Lung (tissue), 12 donors: ENCODE measurements around the gene CCNQ. TPM values are rescaled to one million over a fixed set of nuclear protein-coding genes. Genes with fewer than 3 reads are reported as not detected.

Experiments
- ATAC-seq: fragments of 200-7000 bp; cut with Tn5 transposase; one replicate; pipeline ENCODE4 v1.9.1; 2020; ENCODE audit warnings: moderate number of reproducible peaks; ENCODE audit not compliant: insufficient read depth, low FRiP score
- DNase-seq, 3 donors: peaks; one replicate each; pipeline ENCODE4 v3.0.0-alpha.2; 2013 to 2017
- H3K27ac ChIP-seq, 2 donors: one replicate each; pipeline ENCODE4 v1.5.1; 2013; ENCODE audit warnings: mild to moderate bottlenecking in 2 of 2, moderate library complexity in 2 of 2, control low read depth in 1 of 2, inconsistent platforms in 1 of 2, low read depth in 1 of 2, low read length in 1 of 2
- H3K27me3 ChIP-seq, 3 donors: one replicate each; pipeline ENCODE4 v1.5.1; 2013; ENCODE audit warnings: low read length in 2 of 3; ENCODE audit not compliant: control insufficient read depth in 3 of 3, insufficient read depth in 3 of 3
- H3K36me3 ChIP-seq, 4 donors: one replicate each; pipeline ENCODE4 v1.5.1; 2013; ENCODE audit warnings: low read length in 4 of 4, mild to moderate bottlenecking in 1 of 4, moderate library complexity in 1 of 4; ENCODE audit not compliant: control insufficient read depth in 4 of 4, insufficient read depth in 4 of 4
- H3K4me1 ChIP-seq, 5 donors: one replicate each; pipeline ENCODE4 v1.5.1; 2013; ENCODE audit warnings: low read length in 5 of 5, mild to moderate bottlenecking in 2 of 5, moderate library complexity in 1 of 5; ENCODE audit not compliant: control insufficient read depth in 5 of 5, insufficient read depth in 5 of 5
- H3K4me3 ChIP-seq: one replicate; pipeline ENCODE4 v1.5.1; 2013; ENCODE audit warnings: mild to moderate bottlenecking, control low read depth, moderate library complexity
- H3K9ac ChIP-seq, 2 donors: one replicate each; pipeline ENCODE4 v1.5.1; 2013; ENCODE audit warnings: low read length in 2 of 2, control low read depth in 1 of 2; ENCODE audit not compliant: insufficient read depth in 1 of 2
- H3K9me3 ChIP-seq, 4 donors: one replicate each; pipeline ENCODE4 v1.5.1; 2013; ENCODE audit warnings: low read length in 3 of 4, mild to moderate bottlenecking in 1 of 4, moderate library complexity in 1 of 4; ENCODE audit not compliant: control insufficient read depth in 4 of 4, insufficient read depth in 3 of 4
- CTCF ChIP-seq: IDR thresholded peaks from 2 replicates; pipeline ENCODE4 v1.5.1; 2012; ENCODE audit warnings: mild to moderate bottlenecking; ENCODE audit errors: control extremely low read depth, extremely low read depth
- WGBS, 2 donors: extraction: QIAGEN DNeasy Blood & Tissue Kit; methylation state at CpG; one replicate each; pipeline ENCODE4 v1.1.7; 2013; 5-methylcytosine and 5-hydroxymethylcytosine counted together
- polyA plus RNA-seq, 2 donors: library from polyadenylated mRNA; stranded (reverse); fragments of 200-250 nt; gene quantifications; one replicate each; pipeline ENCODE4 v1.2.1, GENCODE V29; 2013
- total RNA-seq, 2 donors: library from RNA; depleted of rRNA in 1 of 2; stranded (reverse); fragments of >200 nt in 1 of 2; gene quantifications; one replicate each; pipeline ENCODE4 v1.2.1, GENCODE V29; 2014 to 2021
- donor health status: control.
- donor health status: control.
- donor health status: Bipolar disorder and iron deficiency.
- donor health status: healthy.
- donor health status: DM: yes; HTN: yes; CAD: no.

The CCNQ gene
- total and polyA plus RNA-seq, 4 donors: 14.2 to 46.4 (median 24.9) TPM

GRCh38 chrX:153603131-153603656 is 4.3 kb upstream of the CCNQ start:
- no peaks in the 10 kb centered on the region for H3K27me3 ChIP-seq
- 90 to 96% methylated on average over 16 to 17 of the region's 17 CpGs for WGBS, 2 donors

GRCh38 chrX:153602601-153603000 is 3.7 kb upstream of the CCNQ start:
- no peak overlapping the region for H3K4me3 ChIP-seq
- H3K4me1 ChIP-seq: peaks cover 0 to 7% (median 3%) of the 10 kb centered on the region in 5 donors
- peaks cover 0 to 7% (median 0%) of the 10 kb centered on the region in 4 donors for H3K9me3 ChIP-seq
- no peak overlapping the region for H3K27ac ChIP-seq
- WGBS, 2 donors: 86 to 89% methylated on average over 3 of the region's 3 CpGs
- H3K36me3 ChIP-seq: no peaks in the 10 kb centered on the region
- H3K9ac ChIP-seq: no peak overlapping the region
- no peaks in the 10 kb centered on the region for H3K27me3 ChIP-seq
- DNase-seq (no peak), ATAC-seq (no peak)
- TF ChIP-seq CTCF: no peak

More at GRCh38 chrX:153603131-153603656, 4.3 kb upstream of the CCNQ start:
- Histone ChIP-seq H3K4me1 (peaks cover 0 to 7% (median 3%) of the 10 kb centered on the region in 5 donors), H3K36me3 (no peaks in the 10 kb centered on the region), H3K9me3 (peaks cover 0 to 7% (median 0%) of the 10 kb centered on the region in 4 donors), H3K9ac (no peak overlapping the region), H3K4me3 (no peak overlapping the region), H3K27ac (no peak overlapping the region)
- no peak for DNase-seq
- ATAC-seq: no peak
- TF ChIP-seq CTCF: no peak

- Histone ChIP-seq H3K4me3 (no peak overlapping the region), H3K9me3 (peaks cover 0 to 9% (median 1%) of the 10 kb centered on the region in 4 donors), H3K9ac (no peak overlapping the region), H3K27me3 (no peaks in the 10 kb centered on the region), H3K27ac (no peak overlapping the region), H3K4me1 (peaks cover 0 to 7% (median 3%) of the 10 kb centered on the region in 5 donors), H3K36me3 (no peaks in the 10 kb centered on the region)
- DNase-seq (no peak), ATAC-seq (no peak)
- TF ChIP-seq CTCF: no peak
- WGBS, 2 donors: 88 to 97% methylated on average over 12 of the region's 12 CpGs
Observed at GRCh38 chrX:153601511-153602110, 2.7 kb upstream of the CCNQ start.
